GM12891 (cell line): ENCODE measurements around the gene STX10.

ENCODE experiments used
- DNase-seq: peaks from one replicate; pipeline ENCODE4 v3.0.0; 2011; ENCODE audit warnings: low spot score; ENCODE audit not compliant: insufficient read length
- FAIRE-seq: peaks from 2 replicates; lab custom pipeline; 2011; peaks lifted over from hg19 to GRCh38; lab: Jason Lieb, UNC
- PAX5 ChIP-seq: IDR thresholded peaks from 2 replicates; pipeline ENCODE4 v1.6.1; 2011; ENCODE audit warnings: low read length, moderate library complexity, mild to moderate bottlenecking; ENCODE audit not compliant: insufficient read depth, severe bottlenecking
- POLR2A ChIP-seq: IDR thresholded peaks from 2 replicates; pipeline ENCODE4 v1.6.1; 2011; ENCODE audit warnings: low read depth, low read length, control low read depth
- POLR2AphosphoS5 ChIP-seq: IDR thresholded peaks from 2 replicates; pipeline ENCODE4 v1.6.1; 2011; ENCODE audit warnings: low read depth, low read length, control low read depth
- POU2F2 ChIP-seq: IDR thresholded peaks from 2 replicates; pipeline ENCODE4 v1.6.1; 2011; ENCODE audit warnings: low read depth, mild to moderate bottlenecking, control low read depth, low read length, moderate library complexity
- SPI1 ChIP-seq: IDR thresholded peaks from 2 replicates; pipeline ENCODE4 v1.6.1; 2011; ENCODE audit warnings: low read depth, low read length, control low read depth
- TAF1 ChIP-seq: IDR thresholded peaks from 2 replicates; pipeline ENCODE4 v1.6.1; 2011; ENCODE audit warnings: low read depth, low read length, control low read depth

STX10 gene

DNA sequence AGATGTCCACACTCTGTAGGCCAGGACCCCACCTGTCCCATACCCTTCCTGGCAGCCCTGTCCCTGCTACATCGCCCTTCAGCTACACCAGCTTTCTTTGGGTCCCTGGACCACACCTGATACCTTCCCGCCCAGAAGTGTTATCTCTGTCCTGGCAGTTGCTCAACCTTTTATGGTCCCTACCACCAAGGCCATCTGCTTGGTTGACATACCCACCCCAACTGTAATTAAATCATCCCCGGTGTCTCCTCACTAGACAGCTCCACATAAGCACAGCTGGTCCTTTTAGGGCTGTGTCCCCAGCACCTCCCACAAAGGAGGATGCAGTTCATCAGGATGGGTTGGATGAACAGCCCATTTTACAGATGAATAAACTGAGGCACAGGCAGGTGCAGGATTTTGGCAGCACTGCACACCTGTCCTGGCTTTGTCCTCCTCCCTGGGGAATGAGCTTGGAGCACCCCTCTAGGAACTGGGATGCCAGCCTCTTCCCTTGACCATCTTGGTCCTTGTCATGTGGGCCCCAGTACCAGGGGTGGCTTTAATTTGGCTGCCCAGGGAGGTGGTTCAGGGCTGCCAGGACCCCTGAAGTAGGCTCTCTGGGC, 19.2 kb downstream of the STX10 start:
- FAIRE-seq (no peak), DNase-seq (no peak)
- TF ChIP-seq POLR2AphosphoS5 (no peak), POU2F2 (no peak), SPI1 (no peak), PAX5 (no peak), POLR2A (no peak)

DNA sequence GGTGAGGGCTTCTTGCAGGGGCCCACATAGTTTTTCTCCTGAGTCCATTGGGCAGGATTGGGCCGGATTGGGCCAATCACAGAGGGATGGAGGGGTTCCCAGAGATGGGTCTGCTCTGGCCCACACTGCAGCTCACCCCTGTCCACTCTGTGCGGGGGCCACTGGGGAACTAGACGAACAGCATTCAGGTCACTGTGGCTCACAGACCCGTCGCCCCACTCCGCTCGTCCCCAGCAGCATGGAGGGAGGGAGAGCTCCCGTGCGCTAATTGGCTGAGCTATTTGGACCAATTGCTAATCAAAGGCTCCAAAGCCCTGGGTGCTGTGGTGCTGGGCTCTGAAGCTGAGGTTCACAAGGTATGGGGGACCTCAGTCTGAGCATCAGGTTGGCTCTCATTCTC, 20.8 kb downstream of the STX10 start:
- DNase-seq (no peak), FAIRE-seq (no peak)
- TF ChIP-seq POLR2AphosphoS5 (peak; percentile 33; the same call in 1 of the 2 replicates), POU2F2 (no peak)

GRCh38 chr19:13128583-13128982, 21.6 kb downstream of the STX10 start:
- TF ChIP-seq POU2F2 = no peak
- no peak for TF ChIP-seq TAF1
- TF ChIP-seq PAX5 = no peak
- no peak for TF ChIP-seq SPI1
- no peak for TF ChIP-seq POLR2A
- TF ChIP-seq POLR2AphosphoS5 = no peak
- DNase-seq (no peak), FAIRE-seq (no peak)

- DNase-seq (no peak), FAIRE-seq (no peak)
- TF ChIP-seq PAX5 = no peak
- TF ChIP-seq TAF1 = no peak
- no peak for TF ChIP-seq POU2F2
- no peak for TF ChIP-seq SPI1
- TF ChIP-seq POLR2AphosphoS5 = no peak
- no peak for TF ChIP-seq POLR2A
These were observed 22.2 kb downstream of the STX10 start for GRCh38 chr19:13127811-13128575.

- TF ChIP-seq SPI1 (no peak), TAF1 (no peak), POLR2AphosphoS5 (no peak)
- DNase-seq (no peak), FAIRE-seq (no peak)
These were observed 23.1 kb downstream of the STX10 start for GRCh38 chr19:13127051-13127450.

DNA sequence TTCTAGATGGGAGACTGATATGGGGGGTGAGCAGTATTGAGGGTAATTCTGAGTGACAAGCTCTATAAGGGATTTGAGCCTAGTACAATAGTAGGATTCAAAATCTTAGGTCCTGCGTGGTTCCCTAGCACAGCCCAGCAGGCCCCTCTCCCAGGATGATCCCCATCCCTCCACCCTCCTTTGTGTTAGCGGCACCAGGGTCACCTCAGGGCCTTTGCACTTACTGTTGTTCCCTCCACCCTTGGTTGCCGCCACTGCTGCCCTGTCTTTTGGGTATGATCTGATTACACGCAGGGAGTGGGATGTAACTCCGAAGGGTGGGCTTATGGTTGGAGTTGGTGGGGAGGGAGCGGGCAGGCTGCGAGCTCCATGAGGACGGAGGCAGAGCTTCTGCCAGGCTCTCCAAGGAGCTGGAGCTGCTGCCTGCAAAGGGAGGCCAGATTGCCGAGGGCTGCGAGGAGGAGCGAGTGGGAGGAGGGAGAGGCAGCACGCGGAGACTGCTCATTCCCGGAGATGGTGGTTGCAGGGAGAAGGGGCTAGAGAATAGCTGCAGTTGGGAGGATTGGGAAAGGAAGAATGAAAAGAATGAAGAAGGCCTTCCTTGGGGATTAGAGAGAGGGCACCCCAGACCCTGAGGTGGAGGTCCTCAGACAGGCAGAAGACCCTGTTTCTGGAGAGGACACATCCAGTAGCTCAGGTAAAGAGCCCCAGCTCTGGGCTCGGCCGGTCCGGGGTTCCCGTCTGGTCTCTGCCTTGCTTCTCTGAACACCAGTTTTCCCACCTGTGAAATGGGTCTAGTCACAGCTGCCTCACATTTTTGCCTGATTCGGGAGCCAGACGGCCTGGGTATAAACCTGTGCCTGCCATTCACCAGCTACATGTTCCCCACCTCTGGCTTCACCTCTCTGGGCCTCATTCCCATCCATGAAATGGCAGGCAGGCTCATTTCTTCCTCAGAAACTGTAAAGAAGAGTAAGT, 26.9 kb downstream of the STX10 start:
- no peak for FAIRE-seq
- TF ChIP-seq POLR2A = no peak
- TF ChIP-seq TAF1 = no peak
- no peak for TF ChIP-seq POLR2AphosphoS5
- TF ChIP-seq SPI1 = no peak
- TF ChIP-seq PAX5 = no peak
- no peak for TF ChIP-seq POU2F2

GRCh38 chr19:13122275-13122878, 27.8 kb downstream of the STX10 start:
- TF ChIP-seq POLR2AphosphoS5 = 0 out of 2 replicates have a peak, but pooled peaks have one; percentile 8
- no peak for TF ChIP-seq PAX5
- no peak for TF ChIP-seq POLR2A
- FAIRE-seq = no peak
- no peak for DNase-seq

More for the DNA sequence above, 26.9 kb downstream of the STX10 start:
- DNase-seq = no peak

DNA sequence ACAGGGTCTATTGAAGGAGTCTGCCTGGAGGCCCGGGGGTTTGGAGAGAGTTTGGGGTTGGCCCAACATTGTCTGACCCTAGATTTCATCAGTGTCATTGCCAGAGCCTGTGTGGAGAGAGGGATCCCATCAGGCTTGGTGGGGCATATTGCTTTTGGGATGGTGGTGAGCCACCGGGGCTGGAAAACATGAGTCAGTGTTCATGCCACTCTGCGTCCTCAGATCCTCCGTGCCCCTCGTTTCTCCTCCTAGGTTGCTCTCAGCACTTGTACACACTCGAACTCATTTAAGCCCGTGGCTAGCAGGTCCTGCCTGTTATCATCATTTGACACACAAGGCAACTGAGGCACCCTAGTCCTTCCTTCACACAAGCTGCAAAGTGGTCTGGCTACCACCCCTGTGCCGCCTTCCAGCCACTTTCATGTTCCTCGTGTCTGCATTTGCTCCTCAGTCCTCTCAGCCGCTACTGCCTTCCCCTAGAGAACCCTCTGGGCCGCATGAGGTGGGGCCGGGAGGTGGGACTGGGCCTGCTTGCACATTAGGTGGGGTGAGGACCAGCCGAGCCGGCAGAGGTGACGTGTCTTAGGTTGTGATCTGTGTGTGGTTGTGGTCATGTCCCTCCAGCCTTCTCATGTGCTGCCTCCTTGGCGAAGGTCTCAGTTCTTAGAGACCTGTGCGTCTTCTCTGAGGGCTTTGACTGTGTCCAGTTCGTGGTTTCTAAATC, 28.5 kb downstream of the STX10 start:
- FAIRE-seq (no peak), DNase-seq (no peak)
- TF ChIP-seq PAX5 (no peak), SPI1 (no peak), POLR2AphosphoS5 (peak; percentile 10; the same call in 1 of the 2 replicates)

DNA sequence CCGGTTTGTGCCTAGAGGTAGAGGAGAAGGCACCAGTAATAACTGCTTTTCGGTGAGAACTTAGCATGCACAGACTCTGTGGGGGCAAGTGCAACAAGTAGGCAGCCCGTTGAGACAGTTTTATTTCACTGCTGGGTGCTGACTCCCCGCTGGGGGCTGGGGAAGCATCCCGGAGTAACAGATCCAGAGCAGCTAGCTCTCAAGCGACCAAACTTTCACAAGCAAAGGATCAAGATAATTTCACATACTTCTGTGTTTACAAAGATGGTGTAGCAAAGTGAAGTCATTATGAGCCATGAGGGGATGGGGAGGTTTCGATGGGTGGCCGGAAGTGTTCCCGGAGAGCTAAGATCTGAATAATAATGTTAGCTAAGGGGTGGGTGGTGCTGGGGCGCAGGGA, 29.4 kb downstream of the STX10 start:
- no peak for DNase-seq
- TF ChIP-seq POLR2AphosphoS5 = no peak
- no peak for TF ChIP-seq PAX5
- no peak for TF ChIP-seq POU2F2
- TF ChIP-seq POLR2A = no peak
- TF ChIP-seq TAF1 = no peak
- no peak for FAIRE-seq
